GM15510 (cell line): ENCODE measurements around the gene LPCAT1.

Experiments used
- POLR2A ChIP-seq: IDR thresholded peaks from 3 replicates; pipeline ENCODE4 v1.6.1; 2011; ENCODE audit warnings: borderline replicate concordance; ENCODE audit not compliant: insufficient read length; ENCODE audit errors: extremely low read depth

The LPCAT1 gene

GRCh38 chr5:1478271-1479035 lies 45.3 kb downstream of the LPCAT1 start:
- no peak for TF ChIP-seq POLR2A

- no peak for TF ChIP-seq POLR2A
Observed at GRCh38 chr5:1477341-1477740, 46.4 kb downstream of the LPCAT1 start.

- no peak for TF ChIP-seq POLR2A
Observed at GRCh38 chr5:1476967-1477310, 46.8 kb downstream of the LPCAT1 start.

- TF ChIP-seq POLR2A, result no peak
Observed at GRCh38 chr5:1476181-1476966, 47.4 kb downstream of the LPCAT1 start.

- TF ChIP-seq POLR2A, result no peak
Observed at GRCh38 chr5:1474866-1475543, 48.8 kb downstream of the LPCAT1 start.

GRCh38 chr5:1474183-1474839 lies 49.4 kb downstream of the LPCAT1 start:
- TF ChIP-seq POLR2A, result no peak

- no peak for TF ChIP-seq POLR2A
Observed at GRCh38 chr5:1473746-1474145, 50.0 kb downstream of the LPCAT1 start.

GRCh38 chr5:1472964-1473628 lies 50.7 kb downstream of the LPCAT1 start:
- TF ChIP-seq POLR2A, result no peak

GRCh38 chr5:1471997-1472963 lies 51.5 kb downstream of the LPCAT1 start:
- peak; percentile 2 for TF ChIP-seq POLR2A

- peak; percentile 0 for TF ChIP-seq POLR2A
Observed at GRCh38 chr5:1471240-1471853, 52.4 kb downstream of the LPCAT1 start.

- no peak for TF ChIP-seq POLR2A
Observed at GRCh38 chr5:1470762-1471211, 53.0 kb downstream of the LPCAT1 start.

GRCh38 chr5:1468629-1469527 lies 54.9 kb downstream of the LPCAT1 start:
- peak; percentile 18 for TF ChIP-seq POLR2A
